Activated CD4-positive, CD25-positive, alpha-beta regulatory T cell treated with anti-CD3 and anti-CD28 coated beads, Interleukin-2, amount 50 U/mL, for 16 hours (primary cell): ENCODE results near the gene LMCD1.

Experiments used
- DNase-seq: peaks from one replicate; pipeline ENCODE4 v3.0.0-alpha.2; 2020; ENCODE audit warnings: low read depth, low spot score

Gene LMCD1

DNA sequence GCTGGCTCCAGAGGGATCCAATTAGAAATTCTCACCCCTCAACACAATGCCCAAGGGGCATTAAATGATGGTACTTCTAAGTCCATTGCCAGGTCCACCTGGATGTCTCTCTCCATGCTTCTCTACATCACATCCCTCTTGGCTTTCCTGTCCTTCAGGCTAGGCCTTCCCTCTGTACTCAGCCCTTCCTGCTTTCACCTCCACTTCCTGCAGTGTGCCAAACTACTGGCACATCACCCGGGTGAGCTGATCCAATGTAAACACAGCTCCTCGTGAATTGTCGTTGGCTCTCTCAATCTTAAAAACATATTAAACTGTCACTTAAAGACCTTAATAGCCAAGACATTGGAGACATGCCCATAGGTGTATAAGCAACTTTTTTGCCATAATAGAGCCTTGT lies 4.0 kb downstream of the LMCD1 start:
- no peak for DNase-seq

DNA sequence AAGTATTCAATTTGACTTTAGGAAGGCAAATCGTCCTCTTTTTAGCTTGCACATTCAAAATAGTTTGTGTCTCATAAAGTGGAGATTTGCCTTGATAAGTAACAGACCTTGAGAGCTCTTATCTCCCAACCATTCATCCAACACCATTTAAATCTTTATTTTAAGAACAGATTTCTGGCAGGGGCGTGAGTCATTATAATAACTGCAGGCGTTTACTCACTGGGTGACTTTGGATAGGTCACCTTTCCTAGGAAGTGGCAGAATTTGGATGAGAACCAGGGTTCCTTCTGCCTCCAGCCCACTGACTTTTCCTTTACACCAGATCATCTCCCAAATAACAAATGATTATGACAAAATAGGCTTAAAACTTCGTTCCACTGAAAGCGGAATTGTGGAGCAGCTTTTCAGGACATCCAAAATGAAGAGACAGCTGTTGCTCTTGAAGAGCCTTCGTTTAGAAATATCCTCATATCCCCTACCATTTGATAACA lies 5.0 kb downstream of the LMCD1 start:
- no peak for DNase-seq

DNA sequence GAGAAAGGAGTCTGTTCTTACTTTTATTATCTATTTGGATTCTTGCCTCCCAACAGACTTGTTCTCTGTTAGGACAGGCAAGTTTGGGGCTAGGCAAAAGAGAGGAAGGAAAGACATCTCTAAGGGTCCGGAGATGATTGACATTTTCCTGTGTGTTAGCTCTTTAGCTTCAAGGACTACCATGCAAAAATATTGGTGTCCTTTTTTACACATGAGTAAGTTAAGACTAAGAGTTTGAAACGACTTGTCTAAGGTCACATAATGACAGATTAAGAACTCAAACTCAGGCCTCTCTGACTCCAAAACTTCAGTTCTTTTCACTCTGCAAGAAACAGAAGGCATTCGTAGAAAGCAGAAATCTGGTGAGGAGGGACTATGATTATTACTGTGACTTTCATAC lies 5.9 kb downstream of the LMCD1 start:
- DNase-seq: no peak

GRCh38 chr3:8509961-8510360 lies 8.3 kb downstream of the LMCD1 start:
- DNase-seq: no peak

- no peak for DNase-seq
Measured at GRCh38 chr3:8512234-8512633, 10.6 kb downstream of the LMCD1 start.

GRCh38 chr3:8516047-8516661 lies 14.5 kb downstream of the LMCD1 start:
- no peak for DNase-seq

DNA sequence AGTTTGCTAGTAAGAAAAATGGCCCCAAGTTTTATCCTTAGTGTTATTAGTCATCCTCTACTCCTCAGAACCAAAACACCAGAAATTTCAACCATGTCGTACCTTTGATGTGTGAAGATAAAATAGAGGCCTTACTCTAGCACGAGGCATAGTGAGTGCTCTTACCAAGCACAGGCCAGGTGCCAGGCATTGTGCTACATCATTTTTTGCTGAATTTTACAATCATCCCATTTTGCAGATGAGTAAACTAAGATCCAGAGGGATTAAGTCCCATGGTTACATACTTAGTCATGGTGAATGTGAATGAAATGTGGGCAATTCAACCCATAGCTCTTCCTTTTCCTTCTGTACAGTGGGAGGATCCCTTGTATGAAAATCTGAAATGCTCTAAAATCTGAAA lies 15.2 kb downstream of the LMCD1 start:
- no peak for DNase-seq

DNA sequence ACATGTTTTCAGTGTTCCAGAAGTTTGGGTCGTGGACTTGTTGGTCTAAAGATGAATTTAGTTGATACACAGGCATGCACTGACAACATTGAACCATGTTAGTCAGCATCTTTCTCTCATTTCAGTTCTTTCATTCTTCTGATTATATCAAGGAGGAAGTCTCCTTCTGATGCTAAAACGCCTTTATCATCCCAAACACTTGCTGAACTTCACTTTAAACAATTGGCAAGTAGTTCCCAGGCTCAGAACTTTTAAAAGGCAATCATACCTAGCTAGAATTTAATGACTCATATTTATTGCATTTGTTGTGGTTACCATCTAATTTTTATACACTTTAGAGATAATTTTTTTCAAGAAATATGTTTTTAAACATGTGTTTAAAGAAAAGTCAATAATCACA lies 15.9 kb downstream of the LMCD1 start:
- no peak for DNase-seq

- no peak for DNase-seq
Measured at GRCh38 chr3:8518138-8518537, 16.5 kb downstream of the LMCD1 start.

GRCh38 chr3:8519156-8519555 lies 17.5 kb downstream of the LMCD1 start:
- DNase-seq: no peak

DNA sequence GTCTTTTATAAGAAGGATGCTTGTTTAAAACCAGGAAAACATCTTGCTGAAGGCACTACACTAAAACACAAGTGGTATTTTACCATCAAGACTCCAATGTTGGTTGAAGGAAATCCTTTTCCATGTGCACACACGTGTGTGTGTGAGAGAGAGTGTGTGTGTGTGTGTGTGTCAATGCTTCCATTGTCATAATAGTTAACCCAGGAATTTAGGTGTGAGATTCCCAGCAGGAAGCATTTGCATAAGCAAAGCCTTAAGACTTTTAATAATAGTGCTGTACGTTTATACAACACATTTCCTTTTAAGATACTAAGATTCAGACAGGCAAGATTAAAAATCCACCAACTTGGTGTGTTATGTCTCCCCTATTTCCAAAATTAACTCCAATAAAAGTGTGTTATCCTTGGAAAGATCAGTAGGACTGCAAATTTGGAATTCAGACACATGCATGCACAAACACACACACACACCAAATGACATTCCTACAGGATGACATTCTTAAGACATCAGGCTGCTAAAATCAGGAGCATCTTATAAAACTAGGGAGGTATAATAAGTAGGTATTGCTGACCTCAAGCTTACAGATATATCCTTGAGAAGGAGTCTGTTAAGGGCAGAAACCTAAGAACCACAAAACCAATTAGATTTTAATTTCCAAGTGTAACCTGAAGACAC lies 18.3 kb downstream of the LMCD1 start:
- DNase-seq: no peak

DNA sequence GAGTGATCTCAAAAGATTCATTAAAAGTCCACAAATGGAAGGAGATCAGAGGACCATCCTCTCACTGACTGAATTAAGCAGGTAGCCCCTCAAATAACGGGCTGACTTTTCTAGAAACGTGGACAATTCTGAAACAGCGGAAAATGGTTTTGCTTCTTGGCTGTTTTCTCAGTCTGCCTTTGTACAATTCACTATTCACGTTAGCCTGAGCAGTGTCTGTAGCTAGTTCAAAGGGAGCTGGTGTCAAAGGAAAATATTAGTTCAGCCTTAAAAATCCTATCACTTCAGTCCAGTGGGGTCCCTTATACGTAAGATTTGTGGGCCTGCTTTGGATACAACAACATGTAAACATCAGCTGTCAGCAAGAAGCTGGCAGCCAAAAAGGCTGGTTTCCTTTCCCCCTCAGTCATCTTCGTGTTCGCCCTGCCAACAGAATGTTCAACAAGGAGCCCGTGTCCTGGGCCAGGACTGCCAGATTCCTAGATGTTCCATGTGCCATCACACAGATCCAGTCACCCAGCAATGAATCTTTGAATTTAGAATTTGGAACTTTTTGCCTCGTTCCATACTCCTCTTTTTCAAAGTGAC lies 19.3 kb downstream of the LMCD1 start:
- DNase-seq: no peak

DNA sequence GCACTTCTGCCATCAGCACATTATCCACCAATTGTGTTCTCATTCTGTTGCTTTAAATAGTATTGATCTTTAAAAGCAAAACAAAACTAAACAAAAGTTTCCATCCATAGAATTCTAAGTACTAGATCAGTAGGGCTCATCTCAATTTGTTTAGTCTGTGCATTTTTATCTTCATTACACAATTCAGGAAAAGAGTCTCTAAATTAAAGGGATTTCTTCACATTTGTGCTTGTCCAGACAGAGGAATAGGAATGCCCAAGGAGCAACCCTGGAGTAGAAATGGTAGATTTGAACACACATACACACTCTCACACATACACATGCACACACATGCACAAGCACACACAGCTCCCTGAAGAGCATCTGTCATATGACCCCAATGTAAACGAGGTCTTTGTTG lies 21.4 kb downstream of the LMCD1 start:
- no peak for DNase-seq

DNA sequence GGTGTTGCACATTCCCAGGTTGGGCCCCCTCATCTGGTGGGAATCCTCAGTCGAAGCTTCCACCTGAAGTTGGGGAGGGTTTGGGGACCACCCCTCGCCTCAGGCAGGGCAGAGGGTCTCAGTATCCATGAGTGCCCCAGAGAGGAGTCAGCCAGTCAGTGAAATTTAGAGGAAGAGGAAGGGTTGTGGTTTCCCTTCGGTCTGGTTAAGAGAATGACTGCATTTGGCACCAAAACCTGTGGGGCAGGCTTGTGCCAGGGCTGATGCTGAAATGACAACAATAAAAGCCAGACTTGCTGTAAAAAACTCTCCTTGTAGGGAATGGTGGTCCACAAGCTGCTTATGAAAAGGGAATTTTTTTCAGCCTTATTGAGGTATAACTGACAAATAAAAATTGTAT lies 22.6 kb downstream of the LMCD1 start:
- DNase-seq: no peak

GRCh38 chr3:8524656-8525399 lies 23.2 kb downstream of the LMCD1 start:
- DNase-seq: no peak

DNA sequence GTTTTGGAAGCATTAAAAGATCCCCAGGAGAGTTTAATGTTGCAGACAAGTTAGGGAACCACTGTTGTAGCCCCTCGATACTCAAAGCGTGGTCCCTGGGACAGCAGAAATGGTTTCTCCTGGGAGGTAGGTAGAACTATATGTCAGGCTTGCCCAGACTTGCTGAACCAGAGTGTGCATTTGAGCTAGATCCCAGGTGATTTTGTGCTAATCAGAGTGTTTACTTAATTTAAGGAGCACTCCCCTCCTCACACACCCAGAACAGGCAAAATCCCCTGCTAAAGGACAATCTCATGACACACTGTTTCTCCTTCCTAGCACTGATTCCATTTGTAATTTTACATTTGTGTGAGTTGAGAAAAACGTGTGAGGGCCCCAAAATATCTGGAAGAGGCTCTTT lies 24.3 kb downstream of the LMCD1 start:
- DNase-seq: no peak

GRCh38 chr3:8529181-8529637 lies 27.6 kb downstream of the LMCD1 start:
- DNase-seq: no peak

DNA sequence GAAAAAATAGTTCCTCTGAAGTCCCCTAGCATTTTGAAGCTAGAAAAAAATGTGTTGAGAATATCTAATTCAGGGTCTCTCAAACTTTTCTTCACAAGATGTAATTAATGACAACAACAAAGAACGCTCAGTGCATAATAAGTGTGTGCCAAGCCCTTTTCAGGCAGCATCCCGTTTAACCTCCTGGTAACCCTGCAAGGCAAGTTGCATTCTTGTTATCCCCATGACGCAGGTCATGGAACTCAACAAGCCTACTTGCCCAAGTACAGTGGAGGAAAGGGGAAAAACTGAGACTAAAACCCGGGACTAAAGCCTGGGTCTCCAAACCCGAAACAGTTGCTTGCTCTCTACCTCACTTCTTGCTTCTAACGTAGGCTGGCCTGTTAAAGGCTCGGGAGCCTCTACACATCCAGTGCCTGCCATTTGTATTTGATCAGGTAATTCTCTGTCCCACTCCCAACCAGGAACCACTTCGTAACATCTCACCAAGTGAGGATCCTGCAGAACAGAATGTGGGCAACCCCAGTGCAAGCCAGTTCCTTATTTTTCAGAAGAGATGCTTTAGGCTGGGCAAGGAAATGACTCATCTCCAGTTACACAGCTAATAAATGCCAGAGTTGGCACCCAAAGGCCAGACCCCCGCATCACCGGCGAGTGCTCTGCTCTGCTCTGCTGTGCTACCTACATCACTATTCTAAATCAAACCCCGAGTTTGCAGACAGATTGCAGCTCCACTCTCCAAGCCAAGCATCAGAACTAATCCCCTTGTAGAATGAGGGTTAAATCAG lies 28.3 kb downstream of the LMCD1 start:
- DNase-seq: no peak

DNA sequence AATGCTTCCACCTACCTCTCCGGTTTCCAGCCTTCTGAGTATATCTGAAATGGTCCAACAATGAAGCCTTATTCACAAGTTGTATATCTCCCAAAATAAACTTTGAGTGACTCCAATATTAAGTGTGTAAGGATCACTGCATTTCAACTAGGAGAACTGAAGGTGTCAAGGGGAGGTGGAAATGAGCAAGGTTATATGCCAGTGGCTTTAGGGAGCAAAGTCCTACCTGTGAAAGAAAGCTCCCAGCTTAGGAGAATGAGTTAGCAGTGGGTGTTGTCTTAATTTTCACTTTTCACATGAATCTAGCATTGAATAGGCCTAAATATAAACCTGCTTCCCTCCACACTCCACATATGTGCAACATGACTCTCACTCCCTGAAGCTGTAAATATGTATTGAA lies 29.0 kb downstream of the LMCD1 start:
- no peak for DNase-seq

DNA sequence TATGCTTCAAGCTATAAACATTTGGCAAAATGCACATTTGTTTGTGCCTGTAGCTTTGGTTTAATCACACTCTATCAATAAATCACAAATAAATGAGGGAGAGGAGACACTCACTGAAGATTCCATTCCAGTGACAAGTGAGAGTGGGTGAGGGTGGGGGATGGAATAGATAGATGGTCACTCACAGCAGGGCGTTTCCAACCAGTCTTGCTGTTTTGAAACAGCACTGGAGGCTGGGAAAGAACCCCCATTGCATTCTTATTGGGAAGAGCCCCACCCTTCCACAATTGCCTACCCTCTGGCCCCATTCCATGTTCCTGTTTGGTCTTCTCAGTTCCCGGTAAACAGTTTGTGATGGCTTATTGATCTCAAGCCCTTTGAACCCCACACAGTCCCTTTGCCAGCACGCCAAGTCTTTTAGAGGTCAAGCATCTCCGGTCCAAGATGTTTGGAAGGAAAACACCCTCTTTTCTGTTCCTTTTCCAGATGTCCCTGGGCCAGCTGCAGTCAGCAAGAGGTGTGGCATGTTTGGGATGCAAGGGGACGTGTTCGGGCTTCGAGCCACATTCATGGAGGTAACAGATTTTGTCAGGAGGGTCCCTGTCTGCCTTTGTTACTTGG lies 30.7 kb downstream of the LMCD1 start:
- no peak for DNase-seq
